Placental epithelial cell (primary cell): ENCODE measurements around the gene RYR1. TPM values are rescaled to one million over a fixed set of nuclear protein-coding genes. Genes with fewer than 3 reads are reported as not detected.

Source experiments
- total RNA-seq: library from RNA; depleted of rRNA; stranded (reverse); fragments of >200 nt; gene quantifications from 2 replicates; pipeline ENCODE4 v1.2.3, GENCODE V29; 2012

The RYR1 gene
- under 0.01 and 0.11 TPM in 2 replicates for total RNA-seq

GRCh38 chr19:38433268-38433733 lies at the start of gene RYR1:
Gene RYR1, plus strand, starts transcription at chr19:38433691. Its CDS starts 139 bp downstream, at chr19:38433830.

GRCh38 chr19:38387550-38388348 lies 45.7 kb upstream of the RYR1 start, which contains the start of gene GGN:
Gene GGN, minus strand, starts transcription at chr19:38388034. Its CDS starts 773 bp downstream, at chr19:38387261.

GRCh38 chr19:38388349-38389100 lies 45.0 kb upstream of the RYR1 start, which contains the start of gene SPRED3:
Gene SPRED3, plus strand, starts transcription at chr19:38388697. Its CDS starts 1,606 bp downstream, at chr19:38390303.

GRCh38 chr19:38402967-38403674 lies 30.4 kb upstream of the RYR1 start, which contains the start of gene FAM98C:
Gene FAM98C, plus strand, starts transcription at chr19:38403093. Its CDS starts 61 bp downstream, at chr19:38403154.

GRCh38 chr19:38425810-38426466 lies 7.6 kb upstream of the RYR1 start, which contains the start of gene RASGRP4:
Gene RASGRP4, minus strand, starts transcription at chr19:38426219. Its CDS starts 128 bp downstream, at chr19:38426091.

GRCh38 chr19:38617764-38618589 lies 184.5 kb downstream of the RYR1 start, which contains the start of gene MAP4K1:
Gene MAP4K1, minus strand, starts transcription at chr19:38617953. Its CDS starts 58 bp downstream, at chr19:38617895.

GRCh38 chr19:38618590-38619360 lies 185.3 kb downstream of the RYR1 start, which contains the start of gene EIF3K:
Gene EIF3K, plus strand, starts transcription at chr19:38619188. Its CDS starts 81 bp downstream, at chr19:38619269.

Other genes starting within 250 kb of the RYR1 start
- under 0.01 and 1.3 TPM in 2 replicates for gene DPF1, start 209.5 kb upstream of the RYR1 start, total RNA-seq
- not detected in 2 replicates for gene PPP1R14A, start 177.3 kb upstream of the RYR1 start, total RNA-seq
- 283 and 364 TPM in 2 replicates for gene SPINT2, start 169.1 kb upstream of the RYR1 start, total RNA-seq
- 137 and 144 TPM in 2 replicates for gene C19orf33, start 129.4 kb upstream of the RYR1 start, total RNA-seq
- gene YIF1B, start 117.7 kb upstream of the RYR1 start, total RNA-seq: 34.5 and 100 TPM in 2 replicates
- 20.0 and 23.0 TPM in 2 replicates for gene KCNK6, start 113.8 kb upstream of the RYR1 start, total RNA-seq
- 1.6 and 1.7 TPM in 2 replicates for gene CATSPERG, start 97.9 kb upstream of the RYR1 start, total RNA-seq
- gene PSMD8, start 59.1 kb upstream of the RYR1 start, total RNA-seq: 162 and 390 TPM in 2 replicates
- 0.43 and 0.79 TPM in 2 replicates for gene GGN, start 45.7 kb upstream of the RYR1 start, total RNA-seq
- gene SPRED3, start 45.0 kb upstream of the RYR1 start, total RNA-seq: 0.22 and 0.79 TPM in 2 replicates
- gene FAM98C, start 30.6 kb upstream of the RYR1 start, total RNA-seq: 13.7 and 16.8 TPM in 2 replicates
- not detected in 2 replicates for gene RASGRP4, start 7.5 kb upstream of the RYR1 start, total RNA-seq
- 0.22 TPM in 1 of 2 replicates, not detected in the other for gene MAP4K1, start 184.3 kb downstream of the RYR1 start, total RNA-seq
- 271 and 636 TPM in 2 replicates for gene EIF3K, start 185.5 kb downstream of the RYR1 start, total RNA-seq
- 222 and 933 TPM in 2 replicates for gene ACTN4, start 214.0 kb downstream of the RYR1 start, total RNA-seq